NCI-H2081 treated with DMSO at 0.1 percent for 48 hours (cell line): Measurements from ENCODE around the gene STARD3NL.
"Not testable (repeated sequence)": the region's sequence is repeated elsewhere in the genome, so short reads cannot be mapped to it uniquely, and the experiment has no call there.

Experiments
- DNase-seq: peaks from one replicate; lab custom pipeline; 2025; lab: John Stamatoyannopoulos, UW

STARD3NL gene

DNA sequence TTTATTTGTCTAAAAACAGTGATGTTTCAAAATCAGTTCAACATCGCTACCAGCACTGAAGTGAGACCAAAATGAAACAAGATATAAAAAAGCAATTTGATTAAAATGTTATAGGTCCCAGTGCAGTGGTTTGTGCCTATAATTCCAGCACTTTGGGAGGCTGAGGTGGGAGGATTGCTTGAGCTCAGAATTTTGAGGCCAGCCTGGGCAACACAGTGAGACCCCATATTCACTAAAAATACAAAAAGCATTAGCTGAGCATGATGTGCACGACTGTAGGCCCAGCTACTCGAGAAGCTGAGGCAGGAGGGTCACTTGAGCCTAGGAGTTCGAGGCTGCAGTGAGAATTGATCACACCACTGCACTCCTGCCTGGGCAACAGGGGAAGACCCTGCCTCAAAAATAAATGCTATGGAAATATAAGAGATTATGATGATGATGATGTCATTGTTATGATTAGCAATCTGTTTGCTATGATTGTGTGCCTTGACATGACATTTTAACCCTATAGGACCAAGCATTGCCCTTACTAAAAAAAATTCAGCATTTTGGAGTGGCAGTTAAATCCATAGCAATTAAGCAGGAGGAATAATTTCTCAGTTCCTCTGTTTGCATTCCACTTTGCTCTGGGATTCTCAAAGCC is 91.8 kb downstream of the STARD3NL start:
- not testable (repeated sequence) for DNase-seq

DNA sequence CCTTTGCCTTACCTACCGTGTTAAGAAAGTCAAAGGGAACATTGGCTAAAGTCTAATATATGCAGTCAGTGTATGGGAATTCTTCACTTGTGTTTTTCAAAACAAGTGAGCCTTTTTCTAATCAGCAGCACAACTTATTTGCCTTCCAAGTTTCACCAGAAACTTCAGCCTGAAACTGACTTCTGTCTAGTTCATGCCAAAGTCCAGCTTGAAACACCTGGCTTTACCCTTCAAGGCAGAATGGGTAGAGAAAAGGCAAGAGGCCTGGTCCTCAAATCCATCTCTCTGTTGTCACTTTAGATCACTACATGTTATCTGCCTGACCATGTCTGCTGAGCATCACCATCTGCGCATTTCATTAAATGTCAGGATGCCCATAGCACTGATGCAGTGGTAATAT is 92.4 kb downstream of the STARD3NL start:
- not testable (repeated sequence) for DNase-seq

DNA sequence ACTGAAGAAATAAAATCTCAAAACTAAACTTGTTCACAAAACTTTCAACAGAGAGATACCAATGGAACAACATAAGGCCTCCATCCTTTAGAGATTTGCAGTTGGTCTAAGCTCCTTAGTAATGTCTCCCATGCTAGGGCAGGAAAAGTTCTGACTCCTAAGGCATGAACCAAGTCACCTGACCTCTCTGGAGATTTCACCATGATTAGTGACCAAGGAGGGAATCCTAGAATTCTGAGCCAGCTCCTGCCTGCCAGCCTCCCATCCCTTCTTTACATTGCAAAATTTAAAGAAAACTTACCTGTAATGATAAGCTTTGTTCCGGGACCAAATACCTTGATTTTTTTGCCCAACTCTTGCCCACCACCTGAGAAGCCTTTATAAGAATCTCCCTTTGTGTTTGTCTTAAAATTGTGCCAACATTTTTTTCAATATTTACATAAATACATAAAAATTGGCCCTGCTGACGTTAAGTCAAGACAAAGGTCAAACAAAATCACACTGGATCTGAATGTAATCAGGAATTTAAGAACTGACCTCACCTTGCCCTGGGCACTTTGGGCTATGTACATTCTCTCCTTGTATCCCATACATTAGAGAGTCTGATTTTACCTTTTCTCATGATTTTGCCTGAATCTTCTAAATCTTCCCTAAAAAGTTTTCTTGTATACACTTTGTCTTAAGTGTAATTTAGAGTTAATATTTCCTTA is 95.4 kb downstream of the STARD3NL start, which contains the start of gene TARP:
Gene TARP (minus strand): TSS at position 351 of the 710 bp plus-strand sequence.
- no peak for DNase-seq

DNA sequence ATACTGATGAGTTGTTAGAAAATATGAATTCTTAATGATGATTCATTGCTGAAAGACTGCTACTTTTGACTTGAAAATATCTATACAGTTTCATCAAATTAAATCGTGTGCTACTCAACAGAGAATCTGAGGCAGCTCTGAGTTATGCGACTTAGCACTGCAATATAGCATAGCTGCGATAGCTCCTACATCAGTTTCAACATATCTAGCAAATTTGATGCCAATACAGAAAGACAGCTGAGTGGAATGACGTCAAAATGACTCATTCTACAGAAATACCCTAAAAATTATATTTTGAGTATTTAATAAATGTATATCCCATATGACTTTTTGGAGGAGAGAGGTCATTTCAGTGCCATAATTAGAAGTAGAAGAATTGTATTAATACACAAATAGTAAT is 96.4 kb downstream of the STARD3NL start:
- no peak for DNase-seq

DNA sequence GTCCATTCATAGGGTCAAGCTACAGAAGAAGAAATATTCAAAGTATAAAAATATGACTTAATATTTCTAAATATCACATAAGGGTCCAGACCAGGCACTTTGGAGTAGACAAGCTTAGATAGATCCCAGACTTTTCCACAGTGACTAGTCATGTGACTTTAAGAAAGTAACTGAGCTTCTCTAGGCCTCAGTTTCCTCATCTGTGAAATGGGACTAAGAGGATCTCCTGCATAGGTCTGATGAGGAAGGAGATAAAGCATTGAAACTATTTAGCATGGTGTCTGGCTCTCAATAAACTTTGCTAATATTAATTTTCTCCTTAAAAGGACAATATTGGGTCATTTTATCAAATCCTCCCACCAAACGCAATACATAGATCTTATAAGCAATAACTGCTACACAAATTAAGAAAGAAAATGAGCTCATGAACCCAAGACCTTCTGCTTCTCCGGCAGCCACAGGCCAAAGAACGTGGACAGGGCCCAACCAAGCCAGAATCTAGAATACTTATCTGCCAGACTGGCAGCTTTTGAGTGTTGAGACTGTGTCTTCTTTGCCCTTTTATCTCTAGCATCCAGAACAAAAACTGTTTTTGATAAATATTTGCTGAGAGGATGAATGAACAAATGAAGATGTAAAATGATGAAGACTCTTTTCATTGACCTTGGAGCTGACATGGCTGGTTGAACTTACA is 97.0 kb downstream of the STARD3NL start:
- DNase-seq = no peak

DNA sequence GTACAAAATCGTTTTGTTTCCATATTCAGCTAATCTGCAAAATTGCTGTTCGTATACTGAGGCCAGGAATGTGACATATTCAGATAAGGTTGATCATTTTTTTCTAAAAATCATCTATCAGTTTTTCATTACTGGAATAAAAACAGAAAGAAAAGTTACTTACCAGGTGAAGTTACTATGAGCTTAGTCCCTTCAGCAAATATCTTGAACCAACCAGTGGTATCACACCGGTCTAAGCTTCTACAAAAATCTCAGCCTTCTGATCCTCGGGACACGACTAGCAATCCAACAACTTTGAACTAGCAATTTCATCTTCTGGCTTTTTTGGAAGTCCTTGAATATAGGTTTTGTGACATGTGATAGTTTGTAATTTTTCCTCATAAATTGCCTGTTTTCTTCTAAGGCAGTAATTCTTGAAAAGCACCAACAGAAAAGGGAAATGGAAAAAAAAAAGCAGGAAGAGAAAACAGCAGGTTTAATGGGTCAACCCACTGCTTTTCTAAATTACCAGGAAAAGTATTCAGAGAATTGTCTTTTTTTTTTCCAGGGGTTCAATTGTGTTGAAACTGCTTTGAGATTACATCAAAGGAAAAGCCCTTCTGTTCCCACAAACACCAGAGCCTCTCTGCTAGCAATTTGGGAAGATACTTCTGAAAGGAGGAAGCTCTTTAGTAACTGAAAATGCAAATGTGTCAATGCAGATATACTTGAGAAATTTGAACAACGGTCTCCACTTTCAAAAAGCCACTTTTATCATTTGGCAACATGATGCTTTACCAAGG is 98.2 kb downstream of the STARD3NL start:
- no peak for DNase-seq

DNA sequence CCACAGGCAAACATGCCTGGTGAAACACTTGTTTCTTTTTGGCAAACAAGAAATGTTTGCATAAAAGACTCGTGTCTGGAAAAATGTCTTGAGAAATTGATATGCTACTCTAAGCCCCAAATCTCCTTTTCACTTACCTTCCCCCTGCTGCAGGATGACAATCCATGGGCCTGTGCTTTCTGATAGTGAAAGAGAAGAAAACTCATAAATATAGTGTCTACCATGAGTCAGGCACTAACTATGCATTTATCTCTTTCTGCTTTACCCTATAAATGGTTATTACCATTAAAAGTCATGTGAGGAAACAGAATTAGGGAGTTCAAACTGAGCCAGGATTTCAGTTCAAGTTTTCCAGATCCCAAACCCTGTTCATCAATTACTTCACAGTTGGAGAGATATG is 102.0 kb downstream of the STARD3NL start:
- no peak for DNase-seq
